Fibroblast of lung (primary cell): ENCODE data around the gene TAS2R19. TPM values are rescaled to one million over a fixed set of nuclear protein-coding genes. Genes with fewer than 3 reads are reported as not detected.
A peak's percentile ranks its signal among the peaks of the same experiment; 100 is the strongest.
"Not testable (repeated sequence)": the region's sequence is repeated elsewhere in the genome, so short reads cannot be mapped to it uniquely, and the experiment has no call there.

Source experiments
- DNase-seq, 2 donors: peaks; one replicate each; pipeline versions ENCODE4 v3.0.0 to v3.0.0-alpha.2; 2010; ENCODE audit warnings: low read depth in 2 of 2
- H2AFZ ChIP-seq: 2 replicates; pipeline ENCODE4 v1.5.1; 2012; ENCODE audit warnings: low read length, control low read depth, inconsistent platforms
- H3K27ac ChIP-seq: 2 replicates; pipeline ENCODE4 v1.5.1; 2011; ENCODE audit warnings: low read length, control low read depth; ENCODE audit not compliant: insufficient read depth
- H3K27me3 ChIP-seq: 2 replicates; pipeline ENCODE4 v1.5.1; 2011; ENCODE audit warnings: mild to moderate bottlenecking, low read length; ENCODE audit not compliant: control insufficient read depth, insufficient read depth
- H3K36me3 ChIP-seq: 2 replicates; pipeline ENCODE4 v1.5.1; 2011; ENCODE audit warnings: low read length; ENCODE audit not compliant: control insufficient read depth, insufficient read depth
- H3K4me1 ChIP-seq: 2 replicates; pipeline ENCODE4 v1.5.1; 2011; ENCODE audit warnings: low read length; ENCODE audit not compliant: control insufficient read depth, insufficient read depth; ENCODE audit errors: extremely low read depth
- H3K4me2 ChIP-seq: 2 replicates; pipeline ENCODE4 v1.5.1; 2011; ENCODE audit warnings: low read length, control low read depth; ENCODE audit not compliant: insufficient read depth; ENCODE audit errors: extremely low read depth
- H3K4me3 ChIP-seq, 4 experiments: fragments of 200-600 bp in 1 of 4; sonication (generic) in 1 of 4; replicated peaks in 1 of 4; 2 replicates each; pipeline ENCODE4 v1.5.1; 2011 to 2016; ENCODE audit warnings: low read length in 4 of 4, low read depth in 3 of 4, mild to moderate bottlenecking in 3 of 4, control low read depth in 2 of 4, inconsistent platforms in 1 of 4, mixed read lengths in 1 of 4; ENCODE audit not compliant: insufficient read depth in 1 of 4; ENCODE audit errors: control extremely low read depth in 1 of 4
- H3K79me2 ChIP-seq: 2 replicates; pipeline ENCODE4 v1.5.1; 2012; ENCODE audit warnings: mild to moderate bottlenecking, low read length, inconsistent platforms; ENCODE audit not compliant: control insufficient read depth, insufficient read depth
- H3K9ac ChIP-seq: 2 replicates; pipeline ENCODE4 v1.5.1; 2011; ENCODE audit warnings: mild to moderate bottlenecking, low read length, control low read depth; ENCODE audit not compliant: insufficient read depth
- H3K9me3 ChIP-seq: 2 replicates; pipeline ENCODE4 v1.5.1; 2012; ENCODE audit warnings: low read depth, low read length; ENCODE audit not compliant: control insufficient read depth, insufficient read depth
- H4K20me1 ChIP-seq: 2 replicates; pipeline ENCODE4 v1.5.1; 2011; ENCODE audit warnings: low read length; ENCODE audit not compliant: control insufficient read depth, insufficient read depth; ENCODE audit errors: extremely low read depth
- CTCF ChIP-seq, 2 donors: IDR thresholded peaks in 1 of 2; conservative IDR thresholded peaks in 1 of 2; 1 replicate in 1 of 2; 2 replicates in 1 of 2; pipeline ENCODE4 v1.5.1; 2011 to 2012; ENCODE audit warnings: low read length in 2 of 2, control low read depth in 1 of 2, inconsistent platforms in 1 of 2, low read depth in 1 of 2, mild to moderate bottlenecking in 1 of 2
- EZH2 ChIP-seq: IDR thresholded peaks from 2 replicates; pipeline ENCODE4 v1.5.1; 2012; ENCODE audit warnings: low read length, control low read depth, mild to moderate bottlenecking; ENCODE audit errors: missing control alignments
- polyA plus RNA-seq, 2 donors: library from polyadenylated mRNA; depleted of rRNA in 1 of 2; stranded (reverse) in 1 of 2; unstranded in 1 of 2; fragments of >200 nt; gene quantifications; 2 replicates each; pipeline ENCODE4 v1.2.1, GENCODE V29; 2011 to 2012; ENCODE audit warnings: missing spikeins in 1 of 2
- total RNA-seq: library from RNA; depleted of rRNA; stranded (reverse); fragments of >200 nt; gene quantifications from 2 replicates; pipeline ENCODE4 v1.2.1, GENCODE V29; 2014

The TAS2R19 gene
- total and polyA plus RNA-seq, 2 donors (not counting 1 experiment from before 2014, with no cell fraction given): 0.49 to 5.3 TPM

- no peaks in the 10 kb centered on the region for H3K9me3 ChIP-seq
- H3K27me3 ChIP-seq: no peaks in the 10 kb centered on the region
- H3K36me3 ChIP-seq: no peaks in the 10 kb centered on the region
- H3K4me3 ChIP-seq: no peak overlapping the region
- H3K9ac ChIP-seq: no peak overlapping the region
- H3K27ac ChIP-seq: no peak overlapping the region
- no peaks in the 10 kb centered on the region for H3K4me1 ChIP-seq
- DNase-seq: no peak
- no peaks in the 10 kb centered on the region for H3K79me2 ChIP-seq
- H3K4me2 ChIP-seq: no peak overlapping the region
- TF ChIP-seq CTCF (conservative IDR thresholded peaks at IDR 0.05 in 1 of 2, IDR thresholded peaks at IDR 0.05 in 1 of 2; ENCODE audit: low read depth in 1 of 2, low read length in 2 of 2) (no peak), EZH2 (no peak)
- no peaks in the 10 kb centered on the region for H4K20me1 ChIP-seq
- H2AFZ ChIP-seq: no peak overlapping the region
These were observed 47.5 kb upstream of the TAS2R19 start for GRCh38 chr12:11069854-11070365.

- no peaks in the 10 kb centered on the region for H3K27me3 ChIP-seq
- H2AFZ ChIP-seq: no peak overlapping the region
- no peak overlapping the region for H3K9ac ChIP-seq
- TF ChIP-seq EZH2 (no peak), CTCF (conservative IDR thresholded peaks at IDR 0.05 in 1 of 2, IDR thresholded peaks at IDR 0.05 in 1 of 2; ENCODE audit: low read depth in 1 of 2, low read length in 2 of 2) (no peak)
- H3K4me1 ChIP-seq: no peaks in the 10 kb centered on the region
- no peaks in the 10 kb centered on the region for H3K79me2 ChIP-seq
- no peaks in the 10 kb centered on the region for H3K9me3 ChIP-seq
- no peaks in the 10 kb centered on the region for H3K36me3 ChIP-seq
- no peak overlapping the region for H3K4me3 ChIP-seq
- H3K27ac ChIP-seq: no peak overlapping the region
- no peaks in the 10 kb centered on the region for H4K20me1 ChIP-seq
- peak; percentile 15 to 57 for DNase-seq
- H3K4me2 ChIP-seq: no peak overlapping the region
These were observed 45.1 kb upstream of the TAS2R19 start for GRCh38 chr12:11067514-11067913.

GRCh38 chr12:11062194-11062593 lies 39.8 kb upstream of the TAS2R19 start, which contains the start of gene TAS2R46:
TAS2R46 (minus strand) TSS chr12:11062294; CDS start chr12:11062294, 0 bp downstream.
- not testable (repeated sequence) for H3K79me2 ChIP-seq, H3K4me3 ChIP-seq, H3K4me2 ChIP-seq, H2AFZ ChIP-seq, H3K9me3 ChIP-seq, H4K20me1 ChIP-seq, H3K27ac ChIP-seq, H3K27me3 ChIP-seq, H3K9ac ChIP-seq, DNase-seq, H3K36me3 ChIP-seq, H3K4me1 ChIP-seq
